PC-3 (cell line): ENCODE data around the gene MICALL1.

Experiments used
- CTCF ChIP-seq: fragments of 300-600 bp; sonication (generic); conservative IDR thresholded peaks from 2 replicates; pipeline ENCODE4 v1.5.1; 2017; ENCODE audit warnings: antibody characterized with exemption, low read depth, mild to moderate bottlenecking, low read length
- EZH2 ChIP-seq: fragments of 300-600 bp; sonication (generic); IDR thresholded peaks from one replicate; pipeline ENCODE4 v1.6.1; 2017; ENCODE audit warnings: antibody characterized with exemption, mild to moderate bottlenecking, low read length; ENCODE audit not compliant: unreplicated experiment

GRCh38 chr22:37954686-37955085 lies 48.6 kb downstream of the MICALL1 start:
- no peak for TF ChIP-seq CTCF
- TF ChIP-seq EZH2, result no peak
